ENCODE measurements around the gene FYN. TPM values are rescaled to one million over a fixed set of nuclear protein-coding genes. Genes with fewer than 3 reads are reported as not detected.
"Not testable (repeated sequence)": the region's sequence is repeated elsewhere in the genome, so short reads cannot be mapped to it uniquely, and the experiment has no call there.

FYN gene
- 46.9 and 51.5 TPM in 2 replicates for total RNA-seq (2014; rRNA removed; shearing (Covaris generic))

- peak; percentile 96 for DNase-seq (ENCODE audit: low read depth)
Measured at GRCh38 chr6:111873178-111874024, at the start of gene FYN. FYN (minus strand) TSS chr6:111873452; CDS start chr6:111720051, 153,401 bp downstream.

- peak; percentile 20 for DNase-seq (ENCODE audit: low read depth)
Measured at GRCh38 chr6:111922454-111923297, 49.4 kb upstream of the FYN start.

- DNase-seq (ENCODE audit: low read depth), result no peak
Measured at GRCh38 chr6:111921103-111921502, 47.9 kb upstream of the FYN start.

- no peak for DNase-seq (ENCODE audit: low read depth)
Measured at GRCh38 chr6:111920578-111920977, 47.3 kb upstream of the FYN start.

GRCh38 chr6:111918825-111919224 lies 45.6 kb upstream of the FYN start:
- peak; percentile 94 for DNase-seq (ENCODE audit: low read depth)

- DNase-seq (ENCODE audit: low read depth), result no peak
Measured at GRCh38 chr6:111916747-111917146, 43.5 kb upstream of the FYN start.

GRCh38 chr6:111914617-111915016 lies 41.4 kb upstream of the FYN start:
- no peak for DNase-seq (ENCODE audit: low read depth)

- no peak for DNase-seq (ENCODE audit: low read depth)
Measured at GRCh38 chr6:111912904-111913303, 39.7 kb upstream of the FYN start.

GRCh38 chr6:111911428-111911827 lies 38.2 kb upstream of the FYN start:
- no peak for DNase-seq (ENCODE audit: low read depth)

- no peak for DNase-seq (ENCODE audit: low read depth)
Measured at GRCh38 chr6:111909238-111909637, 36.0 kb upstream of the FYN start.

GRCh38 chr6:111908365-111908764 lies 35.1 kb upstream of the FYN start:
- DNase-seq (ENCODE audit: low read depth), result not testable (repeated sequence)

GRCh38 chr6:111900735-111901134 lies 27.5 kb upstream of the FYN start:
- no peak for DNase-seq (ENCODE audit: low read depth)

GRCh38 chr6:111899531-111899930 lies 26.3 kb upstream of the FYN start:
- no peak for DNase-seq (ENCODE audit: low read depth)

GRCh38 chr6:111898452-111898851 lies 25.2 kb upstream of the FYN start:
- DNase-seq (ENCODE audit: low read depth), result no peak

GRCh38 chr6:111894951-111895350 lies 21.7 kb upstream of the FYN start:
- DNase-seq (ENCODE audit: low read depth), result no peak

- DNase-seq (ENCODE audit: low read depth), result peak; percentile 43
Measured at GRCh38 chr6:111894272-111894671, 21.0 kb upstream of the FYN start.

- no peak for DNase-seq (ENCODE audit: low read depth)
Measured at GRCh38 chr6:111892431-111892830, 19.2 kb upstream of the FYN start.

- DNase-seq (ENCODE audit: low read depth), result no peak
Measured at GRCh38 chr6:111890988-111891387, 17.7 kb upstream of the FYN start.

- peak; percentile 50 for DNase-seq (ENCODE audit: low read depth)
Measured at GRCh38 chr6:111888928-111889695, 15.9 kb upstream of the FYN start.

- not testable (repeated sequence) for DNase-seq (ENCODE audit: low read depth)
Measured at GRCh38 chr6:111886793-111887192, 13.5 kb upstream of the FYN start.

- no peak for DNase-seq (ENCODE audit: low read depth)
Measured at GRCh38 chr6:111885373-111886027, 12.2 kb upstream of the FYN start.

All from RPMI7951 (cell line).